Central memory CD4-positive, alpha-beta T cell (primary cell): ENCODE data around the gene RPS6KA2.
"Not testable (repeated sequence)": the region's sequence is repeated elsewhere in the genome, so short reads cannot be mapped to it uniquely, and the experiment has no call there.

Experiments
- DNase-seq: peaks from one replicate; pipeline ENCODE4 v3.0.0; 2022

The RPS6KA2 gene

GRCh38 chr6:166387098-166387497 lies 240.0 kb downstream of the RPS6KA2 start:
- not testable (repeated sequence) for DNase-seq

- no peak for DNase-seq
Measured at GRCh38 chr6:166386111-166386510, 240.9 kb downstream of the RPS6KA2 start.

GRCh38 chr6:166383802-166384363 lies 243.2 kb downstream of the RPS6KA2 start:
- not testable (repeated sequence) for DNase-seq

- peak; percentile 94 for DNase-seq
Measured at GRCh38 chr6:166382933-166383801, 243.9 kb downstream of the RPS6KA2 start, which contains the start of gene MPC1. TSS of gene MPC1 (minus strand) at chr6:166382940. CDS start at chr6:166382876, 64 bp downstream.

GRCh38 chr6:166382500-166382932 lies 244.5 kb downstream of the RPS6KA2 start:
- no peak for DNase-seq

GRCh38 chr6:166381733-166382499 lies 245.1 kb downstream of the RPS6KA2 start:
- peak; percentile 62 for DNase-seq

GRCh38 chr6:166381381-166381732 lies 245.7 kb downstream of the RPS6KA2 start:
- no peak for DNase-seq

GRCh38 chr6:166379800-166380199 lies 247.3 kb downstream of the RPS6KA2 start:
- no peak for DNase-seq

GRCh38 chr6:166379103-166379586 lies 247.9 kb downstream of the RPS6KA2 start:
- no peak for DNase-seq

- no peak for DNase-seq
Measured at GRCh38 chr6:166377721-166378120, 249.3 kb downstream of the RPS6KA2 start.

GRCh38 chr6:166375013-166375412 lies 252.0 kb downstream of the RPS6KA2 start:
- no peak for DNase-seq

GRCh38 chr6:166370489-166370888 lies 256.6 kb downstream of the RPS6KA2 start:
- no peak for DNase-seq

GRCh38 chr6:166369782-166370181 lies 257.3 kb downstream of the RPS6KA2 start:
- DNase-seq, result no peak

- DNase-seq, result no peak
Measured at GRCh38 chr6:166366921-166367320, 260.1 kb downstream of the RPS6KA2 start.

GRCh38 chr6:166365806-166366205 lies 261.2 kb downstream of the RPS6KA2 start:
- DNase-seq, result no peak

- DNase-seq, result no peak
Measured at GRCh38 chr6:166365221-166365620, 261.8 kb downstream of the RPS6KA2 start.

GRCh38 chr6:166364456-166364855 lies 262.6 kb downstream of the RPS6KA2 start:
- DNase-seq, result no peak

- DNase-seq, result not testable (repeated sequence)
Measured at GRCh38 chr6:166362427-166362826, 264.6 kb downstream of the RPS6KA2 start.

GRCh38 chr6:166361077-166361429 lies 266.0 kb downstream of the RPS6KA2 start:
- DNase-seq, result no peak

GRCh38 chr6:166360243-166361076 lies 266.6 kb downstream of the RPS6KA2 start:
- no peak for DNase-seq
